Panc1 (cell line): ENCODE results near the gene ASCC2. TPM values are rescaled to one million over a fixed set of nuclear protein-coding genes. Genes with fewer than 3 reads are reported as not detected.

Experiments used
- ATAC-seq: fragments of 200-7000 bp; cut with Tn5 transposase; 2 replicates; pipeline ENCODE4 v1.9.1; 2020; ENCODE audit warnings: mild to moderate bottlenecking, moderate library complexity
- BruUV-seq: library from RNA; stranded (reverse); fragments of 400-500 nt; replicated peaks from 2 replicates; lab custom pipeline; 2021; lab: Mats Ljungman, UMichigan
- CTCF ChIA-PET: fragments of 300-600 bp; sonication (Branson Sonifier 250); formaldehyde crosslinking; loops from one replicate; lab custom pipeline; 2022; ENCODE audit warnings: antibody characterized with exemption; lab: Charles Lee
- POLR2A ChIA-PET: fragments of 300-600 bp; sonication (Branson Sonifier 250); formaldehyde crosslinking; loops from one replicate; lab custom pipeline; 2022; ENCODE audit warnings: antibody characterized with exemption; lab: Charles Lee
- DNase-seq: peaks from one replicate; pipeline ENCODE4 v3.0.0-alpha.2; 2010; ENCODE audit warnings: low read depth, low spot score
- H3K27ac ChIP-seq: 2 replicates; pipeline ENCODE4 v1.5.1; 2011; ENCODE audit warnings: mild to moderate bottlenecking, low read length, inconsistent platforms
- H3K27me3 ChIP-seq: fragments of 200-500 bp; sonication (Bioruptor generic); 2 replicates; pipeline ENCODE4 v1.6.0; 2014; ENCODE audit warnings: low read length, inconsistent platforms; ENCODE audit not compliant: control insufficient read depth, insufficient read depth
- H3K36me3 ChIP-seq: fragments of 200-500 bp; sonication (Bioruptor generic); 2 replicates; pipeline ENCODE4 v1.5.1; 2014; ENCODE audit warnings: inconsistent platforms, mild to moderate bottlenecking, low read length, moderate library complexity; ENCODE audit not compliant: control insufficient read depth, insufficient read depth
- H3K4me1 ChIP-seq: 2 replicates; pipeline ENCODE4 v1.5.1; 2011; ENCODE audit warnings: inconsistent platforms, mild to moderate bottlenecking, low read length, moderate library complexity; ENCODE audit not compliant: control insufficient read depth, insufficient read depth
- H3K4me3 ChIP-seq, 2 experiments: 2 replicates each; pipeline ENCODE4 v1.5.1; 2011 to 2012; ENCODE audit warnings: low read depth in 2 of 2, low read length in 2 of 2, mild to moderate bottlenecking in 2 of 2, inconsistent platforms in 1 of 2, moderate library complexity in 1 of 2
- H3K9me3 ChIP-seq: fragments of 200-500 bp; sonication (Bioruptor generic); 2 replicates; pipeline ENCODE4 v1.5.1; 2014; ENCODE audit warnings: low read depth, mild to moderate bottlenecking, inconsistent platforms, low read length, moderate library complexity; ENCODE audit not compliant: control insufficient read depth, insufficient read depth
- POLR2AphosphoS5 ChIP-seq: IDR thresholded peaks from 2 replicates; pipeline ENCODE4 v1.6.1; 2012; ENCODE audit warnings: mild to moderate bottlenecking, low read depth, low read length, moderate library complexity
- SIN3A ChIP-seq: IDR thresholded peaks from 2 replicates; pipeline ENCODE4 v1.6.1; 2012; ENCODE audit warnings: low read depth, mild to moderate bottlenecking, low read length, moderate library complexity, borderline replicate concordance; ENCODE audit not compliant: insufficient read depth
- TCF7L2 ChIP-seq: IDR thresholded peaks from 2 replicates; pipeline ENCODE4 v1.6.1; 2011; ENCODE audit warnings: mild to moderate bottlenecking, low read depth, low read length, inconsistent platforms
- in situ Hi-C: cut with HindIII; loops from 2 replicates; pipeline ENCODE4 v1.10.0; 2016; ENCODE audit warnings: low sequenced_read_pairs, low pct_unique_long_range_greater_than_20kb
- intact Hi-C: fragments of 100-400 bp; cut with micrococcal nuclease; formaldehyde crosslinking; loops from one replicate; pipeline ENCODE4 v1.10.0; 2022; ENCODE audit not compliant: unreplicated experiment
- total RNA-seq: library from RNA; stranded (reverse); gene quantifications from one replicate; pipeline ENCODE4 v1.2.1, GENCODE V29; 2021; ENCODE audit not compliant: unreplicated experiment
- TF ChIP-seq, protein P1 (sequence below): fragments of 450-650 bp; IDR thresholded peaks from 2 replicates; pipeline ENCODE4 v1.5.1; 2017; ENCODE audit warnings: mild to moderate bottlenecking
- TF ChIP-seq, protein P2 (sequence below), 2 experiments: IDR thresholded peaks; 2 replicates each; pipeline ENCODE4 v1.6.1; 2011 to 2012; ENCODE audit warnings: low read depth in 2 of 2, control low read depth in 1 of 2, low read length in 1 of 2, mild to moderate bottlenecking in 1 of 2, moderate library complexity in 1 of 2; ENCODE audit not compliant: insufficient read depth in 1 of 2

Gene ASCC2
- total RNA-seq, 1 experiment from 2014 or later = 52.0 TPM

DNA sequence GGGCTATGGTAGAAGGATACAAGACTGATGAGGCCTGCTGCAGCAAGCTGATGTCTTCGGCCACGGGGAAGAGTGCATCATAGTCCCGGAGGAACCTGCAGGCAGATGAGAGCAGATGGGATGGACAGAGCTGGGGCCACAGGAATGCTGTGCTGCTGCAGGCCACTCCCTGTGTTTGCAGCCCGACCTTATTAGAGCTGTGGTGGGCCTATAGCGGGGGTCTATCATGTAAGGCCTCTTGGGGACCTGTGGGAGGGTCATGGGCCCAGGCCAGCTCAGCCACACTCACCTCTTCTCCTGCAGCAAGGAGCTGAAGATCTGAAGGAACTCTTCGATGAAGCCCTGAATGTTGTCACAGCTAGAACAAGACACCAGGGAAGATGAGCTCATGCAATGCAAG is 31.9 kb downstream of the ASCC2 start:
- TF ChIP-seq SIN3A = no peak
- TF ChIP-seq TCF7L2 = no peak
- no peak for TF ChIP-seq POLR2AphosphoS5
- TF ChIP-seq, protein P1, sequence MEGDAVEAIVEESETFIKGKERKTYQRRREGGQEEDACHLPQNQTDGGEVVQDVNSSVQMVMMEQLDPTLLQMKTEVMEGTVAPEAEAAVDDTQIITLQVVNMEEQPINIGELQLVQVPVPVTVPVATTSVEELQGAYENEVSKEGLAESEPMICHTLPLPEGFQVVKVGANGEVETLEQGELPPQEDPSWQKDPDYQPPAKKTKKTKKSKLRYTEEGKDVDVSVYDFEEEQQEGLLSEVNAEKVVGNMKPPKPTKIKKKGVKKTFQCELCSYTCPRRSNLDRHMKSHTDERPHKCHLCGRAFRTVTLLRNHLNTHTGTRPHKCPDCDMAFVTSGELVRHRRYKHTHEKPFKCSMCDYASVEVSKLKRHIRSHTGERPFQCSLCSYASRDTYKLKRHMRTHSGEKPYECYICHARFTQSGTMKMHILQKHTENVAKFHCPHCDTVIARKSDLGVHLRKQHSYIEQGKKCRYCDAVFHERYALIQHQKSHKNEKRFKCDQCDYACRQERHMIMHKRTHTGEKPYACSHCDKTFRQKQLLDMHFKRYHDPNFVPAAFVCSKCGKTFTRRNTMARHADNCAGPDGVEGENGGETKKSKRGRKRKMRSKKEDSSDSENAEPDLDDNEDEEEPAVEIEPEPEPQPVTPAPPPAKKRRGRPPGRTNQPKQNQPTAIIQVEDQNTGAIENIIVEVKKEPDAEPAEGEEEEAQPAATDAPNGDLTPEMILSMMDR = no peak
- TF ChIP-seq, protein P2, sequence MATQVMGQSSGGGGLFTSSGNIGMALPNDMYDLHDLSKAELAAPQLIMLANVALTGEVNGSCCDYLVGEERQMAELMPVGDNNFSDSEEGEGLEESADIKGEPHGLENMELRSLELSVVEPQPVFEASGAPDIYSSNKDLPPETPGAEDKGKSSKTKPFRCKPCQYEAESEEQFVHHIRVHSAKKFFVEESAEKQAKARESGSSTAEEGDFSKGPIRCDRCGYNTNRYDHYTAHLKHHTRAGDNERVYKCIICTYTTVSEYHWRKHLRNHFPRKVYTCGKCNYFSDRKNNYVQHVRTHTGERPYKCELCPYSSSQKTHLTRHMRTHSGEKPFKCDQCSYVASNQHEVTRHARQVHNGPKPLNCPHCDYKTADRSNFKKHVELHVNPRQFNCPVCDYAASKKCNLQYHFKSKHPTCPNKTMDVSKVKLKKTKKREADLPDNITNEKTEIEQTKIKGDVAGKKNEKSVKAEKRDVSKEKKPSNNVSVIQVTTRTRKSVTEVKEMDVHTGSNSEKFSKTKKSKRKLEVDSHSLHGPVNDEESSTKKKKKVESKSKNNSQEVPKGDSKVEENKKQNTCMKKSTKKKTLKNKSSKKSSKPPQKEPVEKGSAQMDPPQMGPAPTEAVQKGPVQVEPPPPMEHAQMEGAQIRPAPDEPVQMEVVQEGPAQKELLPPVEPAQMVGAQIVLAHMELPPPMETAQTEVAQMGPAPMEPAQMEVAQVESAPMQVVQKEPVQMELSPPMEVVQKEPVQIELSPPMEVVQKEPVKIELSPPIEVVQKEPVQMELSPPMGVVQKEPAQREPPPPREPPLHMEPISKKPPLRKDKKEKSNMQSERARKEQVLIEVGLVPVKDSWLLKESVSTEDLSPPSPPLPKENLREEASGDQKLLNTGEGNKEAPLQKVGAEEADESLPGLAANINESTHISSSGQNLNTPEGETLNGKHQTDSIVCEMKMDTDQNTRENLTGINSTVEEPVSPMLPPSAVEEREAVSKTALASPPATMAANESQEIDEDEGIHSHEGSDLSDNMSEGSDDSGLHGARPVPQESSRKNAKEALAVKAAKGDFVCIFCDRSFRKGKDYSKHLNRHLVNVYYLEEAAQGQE (IDR thresholded peaks at IDR 0.05; ENCODE audit: insufficient read depth in 1 of 2, low read depth in 2 of 2, low read length in 1 of 2) = no peak
- CTCF ChIA-PET = no interaction called here
- no peak for DNase-seq
- no peak for ATAC-seq
- Histone ChIP-seq H3K36me3 (peaks cover 7% of the 10 kb centered on the region), H3K27ac (no peak overlapping the region), H3K4me1 (no peaks in the 10 kb centered on the region), H3K27me3 (no peaks in the 10 kb centered on the region), H3K4me3 (no peak overlapping the region), H3K9me3 (no peaks in the 10 kb centered on the region)
- in situ Hi-C loops = no loop called here
- BruUV-seq = no TSS peak
- POLR2A ChIA-PET = no interaction called here
- intact Hi-C loops = no loop called here

DNA sequence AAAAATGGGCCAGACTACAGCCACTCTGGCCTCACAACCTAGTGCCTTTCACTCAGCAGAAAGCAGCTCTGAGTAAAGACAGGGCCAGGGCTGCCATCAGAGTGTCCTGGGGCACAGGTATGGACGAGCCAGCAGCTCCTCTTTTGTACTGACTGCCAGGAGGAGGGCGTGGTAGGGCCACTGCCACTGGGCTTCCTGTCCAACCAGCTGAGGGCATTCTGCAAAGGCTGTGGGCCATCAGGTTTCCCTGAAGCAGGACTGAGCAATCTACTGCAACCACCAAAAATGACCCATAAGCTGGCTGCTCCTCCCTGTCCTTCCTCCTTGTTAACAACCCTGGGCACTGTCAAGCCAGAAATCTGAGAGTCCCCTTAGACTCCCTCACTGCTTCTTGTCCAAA is 33.1 kb downstream of the ASCC2 start:
- peaks cover 7% of the 10 kb centered on the region for H3K36me3 ChIP-seq
- DNase-seq (no peak), ATAC-seq (no peak; the same call in 1 of the 2 replicates)
- TF ChIP-seq TCF7L2 (no peak), POLR2AphosphoS5 (no peak), SIN3A (no peak)
- TF ChIP-seq, protein P1 = no peak
- TF ChIP-seq, protein P2 (IDR thresholded peaks at IDR 0.05; ENCODE audit: insufficient read depth in 1 of 2, low read depth in 2 of 2, low read length in 1 of 2) = no peak
- BruUV-seq = no TSS peak
- ChIA-PET POLR2A (no interaction called here), CTCF (no interaction called here)
- H3K4me3 ChIP-seq = no peak overlapping the region
- no peaks in the 10 kb centered on the region for H3K27me3 ChIP-seq
- in situ Hi-C loops (no loop called here), intact Hi-C loops (no loop called here)
- H3K9me3 ChIP-seq = no peaks in the 10 kb centered on the region
- H3K4me1 ChIP-seq = no peaks in the 10 kb centered on the region
- no peak overlapping the region for H3K27ac ChIP-seq
